Astrocyte (in vitro differentiated cells and primary cell): ENCODE data around the gene PLXNB2. TPM values are rescaled to one million over a fixed set of nuclear protein-coding genes. Genes with fewer than 3 reads are reported as not detected.
A peak's percentile ranks its signal among the peaks of the same experiment; 100 is the strongest.

Experiments used
- DNase-seq: peaks from one replicate; pipeline ENCODE4 v3.0.0-alpha.2; 2010; ENCODE audit warnings: low read depth
- FAIRE-seq: peaks from 2 replicates; lab custom pipeline; 2011; peaks lifted over from hg19 to GRCh38; lab: Jason Lieb, UNC
- H2AFZ ChIP-seq: 2 replicates; pipeline ENCODE4 v1.6.0; 2012; ENCODE audit warnings: low read depth, low read length, inconsistent platforms
- H3K27ac ChIP-seq: 2 replicates; pipeline ENCODE4 v1.5.1; 2011; ENCODE audit warnings: low read depth, low read length, inconsistent platforms
- H3K27me3 ChIP-seq: 2 replicates; pipeline ENCODE4 v1.6.0; 2011; ENCODE audit warnings: low read length, inconsistent platforms; ENCODE audit not compliant: insufficient read depth
- H3K36me3 ChIP-seq: 2 replicates; pipeline ENCODE4 v1.5.1; 2011; ENCODE audit warnings: low read length, inconsistent platforms; ENCODE audit not compliant: insufficient read depth
- H3K4me1 ChIP-seq: 2 replicates; pipeline ENCODE4 v1.5.1; 2011; ENCODE audit warnings: low read length, inconsistent platforms; ENCODE audit not compliant: insufficient read depth
- H3K4me2 ChIP-seq: 2 replicates; pipeline ENCODE4 v1.6.0; 2012; ENCODE audit warnings: low read length, inconsistent platforms
- H3K4me3 ChIP-seq: 2 replicates; pipeline ENCODE4 v1.5.1; 2011; ENCODE audit warnings: low read depth, mild to moderate bottlenecking, low read length, inconsistent platforms; ENCODE audit not compliant: insufficient read depth
- H3K79me2 ChIP-seq: 2 replicates; pipeline ENCODE4 v1.6.0; 2012; ENCODE audit warnings: mild to moderate bottlenecking, low read length, inconsistent platforms; ENCODE audit not compliant: insufficient read depth
- H3K9ac ChIP-seq: 2 replicates; pipeline ENCODE4 v1.6.0; 2012; ENCODE audit warnings: mild to moderate bottlenecking, low read length, inconsistent platforms
- H3K9me3 ChIP-seq: 2 replicates; pipeline ENCODE4 v1.5.1; 2012; ENCODE audit warnings: low read depth, mild to moderate bottlenecking, low read length, inconsistent platforms; ENCODE audit not compliant: insufficient read depth
- H4K20me1 ChIP-seq: 2 replicates; pipeline ENCODE4 v1.6.0; 2012; ENCODE audit warnings: low read length, inconsistent platforms; ENCODE audit not compliant: insufficient read depth
- H3K27ac Mint-ChIP-seq: one replicate; pipeline ENCODE4 v1.8.0; 2021; ENCODE audit warnings: mild to moderate bottlenecking, mixed read lengths; ENCODE audit not compliant: unreplicated experiment
- H3K27me3 Mint-ChIP-seq: one replicate; pipeline ENCODE4 v1.8.0; 2021; ENCODE audit warnings: low read depth, mixed read lengths; ENCODE audit not compliant: unreplicated experiment
- H3K36me3 Mint-ChIP-seq: one replicate; pipeline ENCODE4 v1.8.0; 2021; ENCODE audit warnings: low read depth, mixed read lengths; ENCODE audit not compliant: unreplicated experiment
- H3K4me1 Mint-ChIP-seq: one replicate; pipeline ENCODE4 v1.8.0; 2021; ENCODE audit warnings: low read depth, mixed read lengths; ENCODE audit not compliant: unreplicated experiment
- H3K4me3 Mint-ChIP-seq: one replicate; pipeline ENCODE4 v1.8.0; 2021; ENCODE audit warnings: mild to moderate bottlenecking, moderate library complexity, mixed read lengths; ENCODE audit not compliant: unreplicated experiment
- H3K9me3 Mint-ChIP-seq: one replicate; pipeline ENCODE4 v1.8.0; 2021; ENCODE audit warnings: mild to moderate bottlenecking, mixed read lengths; ENCODE audit not compliant: unreplicated experiment
- CTCF ChIP-seq: IDR thresholded peaks from 2 replicates; pipeline ENCODE4 v1.5.1; 2011; ENCODE audit warnings: low read depth, mild to moderate bottlenecking, inconsistent platforms, low read length, moderate library complexity; ENCODE audit not compliant: insufficient read depth
- EZH2 ChIP-seq: IDR thresholded peaks from 2 replicates; pipeline ENCODE4 v1.6.1; 2012; ENCODE audit warnings: mild to moderate bottlenecking, low read length, inconsistent platforms; ENCODE audit not compliant: insufficient read depth
- total RNA-seq: library from RNA; stranded (reverse); gene quantifications from 2 replicates; pipeline ENCODE4 v1.2.1, GENCODE V29; 2021

The PLXNB2 gene
- total RNA-seq, 1 donor from 2014 or later, result 327 TPM

GRCh38 chr22:50252082-50253045 is 55.1 kb downstream of the PLXNB2 start:
- Histone ChIP-seq H3K9me3 (no peaks in the 10 kb centered on the region), H3K4me1 (peaks cover 18% of the 10 kb centered on the region), H3K9ac (no peak overlapping the region), H3K27me3 (no peaks in the 10 kb centered on the region), H3K4me2 (no peak overlapping the region), H3K27ac (no peak overlapping the region), H3K36me3 (no peaks in the 10 kb centered on the region), H4K20me1 (peaks cover 40% of the 10 kb centered on the region), H3K79me2 (peaks cover 21% of the 10 kb centered on the region), H2AFZ (no peak overlapping the region), H3K4me3 (no peak overlapping the region)
- TF ChIP-seq CTCF, result peak; percentile 45
- TF ChIP-seq EZH2, result no peak
- DNase-seq (no peak), FAIRE-seq (no peak)
- H3K4me3 Mint-ChIP-seq, result no peak overlapping the region
- H3K4me1 Mint-ChIP-seq, result peaks cover 2% of the 10 kb centered on the region
- H3K36me3 Mint-ChIP-seq, result peaks cover 3% of the 10 kb centered on the region
- no peak overlapping the region for H3K27ac Mint-ChIP-seq
- no peaks in the 10 kb centered on the region for H3K27me3 Mint-ChIP-seq
- H3K9me3 Mint-ChIP-seq, result no peaks in the 10 kb centered on the region

- peak overlapping the region; percentile 99 for H3K4me2 ChIP-seq
- H3K4me1 ChIP-seq, result peaks cover 18% of the 10 kb centered on the region
- Mint-ChIP-seq H3K36me3 (peaks cover 5% of the 10 kb centered on the region), H3K27ac (no peak overlapping the region), H3K9me3 (no peaks in the 10 kb centered on the region), H3K4me1 (peaks cover 2% of the 10 kb centered on the region), H3K4me3 (no peak overlapping the region), H3K27me3 (no peaks in the 10 kb centered on the region)
- H3K27me3 ChIP-seq, result no peaks in the 10 kb centered on the region
- H3K36me3 ChIP-seq, result no peaks in the 10 kb centered on the region
- H3K9ac ChIP-seq, result peak overlapping the region; percentile 89
- peaks cover 26% of the 10 kb centered on the region for H3K79me2 ChIP-seq
- peak overlapping the region; percentile 71 for H2AFZ ChIP-seq
- peaks cover 41% of the 10 kb centered on the region for H4K20me1 ChIP-seq
- H3K9me3 ChIP-seq, result no peaks in the 10 kb centered on the region
- peak overlapping the region; percentile 75 for H3K4me3 ChIP-seq
- FAIRE-seq, result no peak
- no peak for DNase-seq
- H3K27ac ChIP-seq, result no peak overlapping the region
- no peak for TF ChIP-seq CTCF
- no peak for TF ChIP-seq EZH2
Measured at GRCh38 chr22:50251477-50252081, 55.9 kb downstream of the PLXNB2 start.
